ENCODE measurements around the gene CNDP2.

CNDP2 gene

GRCh38 chr18:74503137-74503536, 7.0 kb downstream of the CNDP2 start:
- Mint-ChIP-seq H3K4me1 (ENCODE audit: low read depth) (peaks cover 47% of the 10 kb centered on the region), H3K36me3 (peaks cover 11% of the 10 kb centered on the region), H3K4me3 (no peak overlapping the region), H3K9me3 (ENCODE audit: low read depth) (no peaks in the 10 kb centered on the region), H3K27me3 (no peaks in the 10 kb centered on the region), H3K27ac (no peak overlapping the region)

- Mint-ChIP-seq H3K4me3 (no peak overlapping the region), H3K27ac (no peak overlapping the region), H3K9me3 (ENCODE audit: low read depth) (no peaks in the 10 kb centered on the region), H3K27me3 (no peaks in the 10 kb centered on the region), H3K36me3 (peaks cover 7% of the 10 kb centered on the region), H3K4me1 (ENCODE audit: low read depth) (peaks cover 22% of the 10 kb centered on the region)
Measured at GRCh38 chr18:74505776-74506175, 9.6 kb downstream of the CNDP2 start.

- H3K36me3 Mint-ChIP-seq = peaks cover 7% of the 10 kb centered on the region
- peaks cover 16% of the 10 kb centered on the region for H3K4me1 Mint-ChIP-seq (ENCODE audit: low read depth)
- H3K27ac Mint-ChIP-seq = no peak overlapping the region
- H3K4me3 Mint-ChIP-seq = no peak overlapping the region
- no peaks in the 10 kb centered on the region for H3K27me3 Mint-ChIP-seq
- no peaks in the 10 kb centered on the region for H3K9me3 Mint-ChIP-seq (ENCODE audit: low read depth)
Measured at GRCh38 chr18:74506448-74507084, 10.4 kb downstream of the CNDP2 start.

GRCh38 chr18:74507097-74507881, 11.1 kb downstream of the CNDP2 start:
- peaks cover 14% of the 10 kb centered on the region for H3K4me1 Mint-ChIP-seq (ENCODE audit: low read depth)
- H3K9me3 Mint-ChIP-seq (ENCODE audit: low read depth) = no peaks in the 10 kb centered on the region
- peaks cover 7% of the 10 kb centered on the region for H3K36me3 Mint-ChIP-seq
- H3K4me3 Mint-ChIP-seq = no peak overlapping the region
- no peaks in the 10 kb centered on the region for H3K27me3 Mint-ChIP-seq
- H3K27ac Mint-ChIP-seq = no peak overlapping the region

- no peak overlapping the region for H3K4me3 Mint-ChIP-seq
- H3K27ac Mint-ChIP-seq = no peak overlapping the region
- H3K27me3 Mint-ChIP-seq = no peaks in the 10 kb centered on the region
- no peaks in the 10 kb centered on the region for H3K9me3 Mint-ChIP-seq (ENCODE audit: low read depth)
- H3K36me3 Mint-ChIP-seq = peaks cover 7% of the 10 kb centered on the region
- H3K4me1 Mint-ChIP-seq (ENCODE audit: low read depth) = peaks cover 10% of the 10 kb centered on the region
Measured at GRCh38 chr18:74507927-74508326, 11.8 kb downstream of the CNDP2 start.

GRCh38 chr18:74508366-74508765, 12.2 kb downstream of the CNDP2 start:
- H3K4me3 Mint-ChIP-seq = no peak overlapping the region
- H3K36me3 Mint-ChIP-seq = peaks cover 5% of the 10 kb centered on the region

GRCh38 chr18:74508821-74509225, 12.7 kb downstream of the CNDP2 start:
- Mint-ChIP-seq H3K36me3 (peaks cover 5% of the 10 kb centered on the region), H3K27me3 (no peaks in the 10 kb centered on the region), H3K27ac (no peak overlapping the region), H3K4me1 (ENCODE audit: low read depth) (peaks cover 8% of the 10 kb centered on the region), H3K9me3 (ENCODE audit: low read depth) (no peaks in the 10 kb centered on the region), H3K4me3 (no peak overlapping the region)

More at GRCh38 chr18:74508366-74508765, 12.2 kb downstream of the CNDP2 start:
- H3K27ac Mint-ChIP-seq = no peak overlapping the region
- H3K4me1 Mint-ChIP-seq (ENCODE audit: low read depth) = peaks cover 8% of the 10 kb centered on the region
- H3K9me3 Mint-ChIP-seq (ENCODE audit: low read depth) = no peaks in the 10 kb centered on the region
- H3K27me3 Mint-ChIP-seq = no peaks in the 10 kb centered on the region

GRCh38 chr18:74509856-74510769, 13.9 kb downstream of the CNDP2 start:
- H3K4me3 Mint-ChIP-seq = no peak overlapping the region
- H3K36me3 Mint-ChIP-seq = peaks cover 3% of the 10 kb centered on the region

GRCh38 chr18:74510770-74511095, 14.6 kb downstream of the CNDP2 start:
- peaks cover 4% of the 10 kb centered on the region for H3K4me1 Mint-ChIP-seq (ENCODE audit: low read depth)
- no peaks in the 10 kb centered on the region for H3K9me3 Mint-ChIP-seq (ENCODE audit: low read depth)
- H3K27me3 Mint-ChIP-seq = no peaks in the 10 kb centered on the region
- H3K4me3 Mint-ChIP-seq = no peak overlapping the region
- peaks cover 3% of the 10 kb centered on the region for H3K36me3 Mint-ChIP-seq
- no peak overlapping the region for H3K27ac Mint-ChIP-seq

More at GRCh38 chr18:74509856-74510769, 13.9 kb downstream of the CNDP2 start:
- Mint-ChIP-seq H3K27ac (no peak overlapping the region), H3K27me3 (no peaks in the 10 kb centered on the region), H3K4me1 (ENCODE audit: low read depth) (peaks cover 4% of the 10 kb centered on the region), H3K9me3 (ENCODE audit: low read depth) (no peaks in the 10 kb centered on the region)

- H3K27me3 Mint-ChIP-seq = no peaks in the 10 kb centered on the region
- H3K4me1 Mint-ChIP-seq (ENCODE audit: low read depth) = peaks cover 2% of the 10 kb centered on the region
- H3K27ac Mint-ChIP-seq = no peak overlapping the region
- no peaks in the 10 kb centered on the region for H3K9me3 Mint-ChIP-seq (ENCODE audit: low read depth)
- no peak overlapping the region for H3K4me3 Mint-ChIP-seq
- peaks cover under 1% of the 10 kb centered on the region for H3K36me3 Mint-ChIP-seq
Measured at GRCh38 chr18:74511823-74512222, 15.7 kb downstream of the CNDP2 start.

- no peaks in the 10 kb centered on the region for H3K27me3 Mint-ChIP-seq
- H3K4me3 Mint-ChIP-seq = no peak overlapping the region
- no peak overlapping the region for H3K27ac Mint-ChIP-seq
- H3K4me1 Mint-ChIP-seq (ENCODE audit: low read depth) = no peaks in the 10 kb centered on the region
- peaks cover under 1% of the 10 kb centered on the region for H3K36me3 Mint-ChIP-seq
- no peaks in the 10 kb centered on the region for H3K9me3 Mint-ChIP-seq (ENCODE audit: low read depth)
Measured at GRCh38 chr18:74512321-74513053, 16.3 kb downstream of the CNDP2 start.

- Mint-ChIP-seq H3K27ac (no peak overlapping the region), H3K4me1 (ENCODE audit: low read depth) (no peaks in the 10 kb centered on the region), H3K9me3 (ENCODE audit: low read depth) (no peaks in the 10 kb centered on the region), H3K27me3 (no peaks in the 10 kb centered on the region), H3K36me3 (peaks cover 2% of the 10 kb centered on the region), H3K4me3 (no peak overlapping the region)
Measured at GRCh38 chr18:74513149-74513882, 17.2 kb downstream of the CNDP2 start.

- Mint-ChIP-seq H3K27ac (no peak overlapping the region), H3K36me3 (peaks cover 2% of the 10 kb centered on the region), H3K4me3 (no peak overlapping the region), H3K4me1 (ENCODE audit: low read depth) (no peaks in the 10 kb centered on the region), H3K27me3 (no peaks in the 10 kb centered on the region), H3K9me3 (ENCODE audit: low read depth) (no peaks in the 10 kb centered on the region)
Measured at GRCh38 chr18:74513883-74514205, 17.7 kb downstream of the CNDP2 start.

- H3K4me3 Mint-ChIP-seq = no peak overlapping the region
- no peaks in the 10 kb centered on the region for H3K9me3 Mint-ChIP-seq (ENCODE audit: low read depth)
Measured at GRCh38 chr18:74514860-74515495, 18.8 kb downstream of the CNDP2 start.

More at GRCh38 chr18:74514860-74515495, 18.8 kb downstream of the CNDP2 start:
- no peaks in the 10 kb centered on the region for H3K4me1 Mint-ChIP-seq (ENCODE audit: low read depth)
- no peaks in the 10 kb centered on the region for H3K27me3 Mint-ChIP-seq
- H3K36me3 Mint-ChIP-seq = peaks cover 2% of the 10 kb centered on the region
- H3K27ac Mint-ChIP-seq = no peak overlapping the region

Measured in activated naive CD8-positive, alpha-beta T cell (primary cell).